ENCODE results near the gene EVC2. TPM values are rescaled to one million over a fixed set of nuclear protein-coding genes. Genes with fewer than 3 reads are reported as not detected.

EVC2 gene
- total RNA-seq, 1 experiment from 2014 or later: 7.8 TPM

GRCh38 chr4:5747738-5748375 lies 39.5 kb upstream of the EVC2 start:
- Histone ChIP-seq H3K14ac (ENCODE audit: insufficient read depth, low read length) (no peak overlapping the region), H3K79me2 (ENCODE audit: insufficient read depth, low read length) (no peaks in the 10 kb centered on the region), H3K9ac (ENCODE audit: extremely low read depth, insufficient read length, low read length) (no peak overlapping the region), H2AFZ (ENCODE audit: low read length) (no peak overlapping the region), H2AK5ac (ENCODE audit: insufficient read length, low read length) (no peak overlapping the region), H4K91ac (ENCODE audit: insufficient read length, low read depth, low read length) (no peak overlapping the region), H3K4me1 (ENCODE audit: insufficient read depth, low read length) (peaks cover 10% of the 10 kb centered on the region; the same call in 1 of the 2 replicates), H3K79me1 (ENCODE audit: insufficient read depth, low read depth, low read length, poor library complexity, severe bottlenecking) (no peaks in the 10 kb centered on the region), H4K8ac (replicated peaks; ENCODE audit: insufficient read length, low read depth, low read length) (no peak overlapping the region), H3T11ph (ENCODE audit: low read length) (no peak overlapping the region), H3K23ac (ENCODE audit: insufficient read length, low read depth, low read length) (no peak overlapping the region), H3K23me2 (ENCODE audit: insufficient read length, low read depth, low read length, poor library complexity, severe bottlenecking) (no peaks in the 10 kb centered on the region), H2BK12ac (ENCODE audit: insufficient read length, low read depth, low read length) (no peak overlapping the region), H3K4ac (ENCODE audit: low read depth, low read length) (no peak overlapping the region), H3K27ac (ENCODE audit: insufficient read length, low read depth, low read length) (no peak overlapping the region), H4K5ac (ENCODE audit: insufficient read length, low read depth, low read length) (no peak overlapping the region), H2BK15ac (ENCODE audit: low read depth, low read length) (no peak overlapping the region), H3K56ac (ENCODE audit: insufficient read length, low read depth, low read length) (no peak overlapping the region), H3K4me2 (ENCODE audit: insufficient read depth, insufficient read length, low read length) (no peak overlapping the region), H4K20me1 (ENCODE audit: control insufficient read depth, insufficient read depth, insufficient read length) (no peaks in the 10 kb centered on the region), H2BK20ac (ENCODE audit: low read depth, low read length, poor library complexity, severe bottlenecking) (no peak overlapping the region), H3K27me3 (ENCODE audit: insufficient read depth, low read length) (no peaks in the 10 kb centered on the region), H2BK5ac (ENCODE audit: insufficient read length, low read length) (no peak overlapping the region), H3K18ac (ENCODE audit: insufficient read length, low read depth, low read length) (no peak overlapping the region), H2BK120ac (ENCODE audit: low read depth, low read length, poor library complexity, severe bottlenecking) (no peak overlapping the region), H3K9me3 (ENCODE audit: control insufficient read depth, low read depth, low read length) (peaks cover 7% of the 10 kb centered on the region)
- WGBS (ENCODE audit: extremely low coverage, insufficient read length, low lambda C conversion rate): no CpG with 5 or more reads among the region's 11 CpGs
- Mint-ChIP-seq H3K4me1 (peaks cover 19 to 22% of the 10 kb centered on the region in 2 experiments), H3K9me3 (no peaks in the 10 kb centered on the region), H3K36me3 (ENCODE audit: insufficient read depth in 1 of 3, low read depth in 3 of 3) (peaks cover 16 to 42% (median 28%) of the 10 kb centered on the region in 3 experiments), H3K27me3 (ENCODE audit: low read depth) (no peaks in the 10 kb centered on the region; the same call in 1 of the 2 replicates), H3K4me3 (no peak overlapping the region), H3K27ac (no peak overlapping the region)
- no peak for DNase-seq
- no peak for TF ChIP-seq CTCF (conservative IDR thresholded peaks at IDR 0.05)
